ENCODE measurements around the gene COL5A3.
A peak's percentile ranks its signal among the peaks of the same experiment; 100 is the strongest.
"Not testable (repeated sequence)": the region's sequence is repeated elsewhere in the genome, so short reads cannot be mapped to it uniquely, and the experiment has no call there.

COL5A3 gene

GRCh38 chr19:9970481-9970880 is 39.8 kb downstream of the COL5A3 start:
- no peak for DNase-seq

- no peak for DNase-seq
These were observed 40.7 kb downstream of the COL5A3 start for GRCh38 chr19:9969688-9969975.

GRCh38 chr19:9968820-9969687 is 41.2 kb downstream of the COL5A3 start:
- no peak for DNase-seq

DNA sequence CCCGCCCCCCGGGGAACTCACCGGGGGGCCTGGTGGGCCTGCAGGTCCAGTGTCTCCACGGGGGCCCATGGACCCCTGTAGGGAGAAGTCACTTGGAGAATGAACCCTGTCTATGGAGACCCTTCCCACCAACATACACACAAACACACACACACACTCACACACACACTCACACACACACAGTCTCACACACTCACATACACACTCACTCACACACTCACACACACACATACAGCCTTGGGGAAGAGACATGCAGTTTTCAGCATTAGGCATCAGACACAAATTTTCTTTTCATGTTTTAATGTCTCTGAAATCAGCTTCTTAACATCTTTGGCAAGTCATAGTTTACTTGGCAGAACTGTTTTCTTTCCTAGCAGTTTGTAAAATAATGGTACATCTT is 43.0 kb downstream of the COL5A3 start:
- no peak for DNase-seq

DNA sequence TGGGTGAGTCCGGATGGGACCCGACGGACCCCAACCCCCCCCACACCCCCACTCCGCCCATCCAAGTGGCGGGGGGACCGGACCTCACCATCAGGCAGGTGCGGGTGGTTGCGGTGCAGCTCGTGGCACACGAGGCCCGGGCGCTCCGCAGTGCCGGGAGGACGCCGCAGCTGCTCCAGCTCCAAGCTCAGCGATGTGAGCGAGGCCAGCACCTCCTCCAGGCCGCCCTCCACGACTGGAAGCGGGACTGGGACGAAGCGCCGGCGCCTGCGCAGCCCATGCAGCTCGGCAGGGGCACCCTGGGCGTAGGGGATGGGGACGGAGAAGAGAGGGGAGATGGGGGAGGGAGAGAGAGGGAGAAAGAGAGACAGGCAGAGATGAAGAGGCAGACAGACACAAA is 43.9 kb downstream of the COL5A3 start:
- DNase-seq = no peak

DNA sequence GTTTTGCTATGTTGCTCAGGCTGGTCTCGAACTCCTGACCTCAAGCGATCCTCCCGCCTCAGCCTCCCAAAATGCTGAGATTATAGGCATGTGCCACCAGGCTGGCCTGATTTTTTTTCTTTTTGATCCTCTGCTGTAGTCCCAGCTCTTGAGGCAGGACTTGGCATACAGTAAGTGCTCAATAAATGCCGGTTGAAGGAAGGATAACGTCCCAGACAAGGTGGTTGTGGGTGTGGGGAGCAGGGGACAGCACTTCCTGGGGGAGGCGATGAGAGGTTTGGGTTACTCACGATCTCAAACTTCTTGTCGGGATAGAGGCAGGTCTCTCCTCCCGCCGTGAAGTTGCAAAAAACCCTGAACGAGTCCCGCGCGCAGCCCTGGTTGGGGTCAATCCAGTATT is 44.3 kb downstream of the COL5A3 start:
- DNase-seq = no peak

GRCh38 chr19:9962623-9963290 is 47.5 kb downstream of the COL5A3 start:
- no peak for DNase-seq

- DNase-seq = no peak
These were observed 49.2 kb downstream of the COL5A3 start for GRCh38 chr19:9961103-9961502.

- DNase-seq = no peak
These were observed 51.9 kb downstream of the COL5A3 start for GRCh38 chr19:9958379-9958821.

GRCh38 chr19:9956956-9957355 is 53.3 kb downstream of the COL5A3 start:
- DNase-seq = no peak

GRCh38 chr19:9953802-9954542 is 56.3 kb downstream of the COL5A3 start:
- no peak for DNase-seq

DNA sequence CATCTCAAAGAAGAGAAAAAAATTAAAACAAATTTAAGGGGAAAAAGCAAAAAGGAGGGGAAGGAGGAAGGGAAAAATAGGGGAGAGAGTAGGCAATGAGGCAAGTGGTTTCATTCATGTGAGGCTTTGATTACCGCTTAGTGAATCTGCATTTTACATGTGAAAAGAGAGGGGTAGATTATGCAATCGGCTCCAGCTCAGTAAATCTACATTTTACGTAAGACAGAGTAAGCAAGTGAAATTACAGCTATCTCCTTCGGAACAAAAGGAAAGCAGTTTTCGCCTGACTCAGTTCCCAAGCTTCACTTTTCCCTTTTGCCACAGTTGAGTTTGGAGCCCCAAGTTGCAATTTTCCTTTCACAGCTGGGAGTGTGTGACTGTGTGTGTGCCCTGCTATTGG is 58.0 kb downstream of the COL5A3 start:
- no peak for DNase-seq

DNA sequence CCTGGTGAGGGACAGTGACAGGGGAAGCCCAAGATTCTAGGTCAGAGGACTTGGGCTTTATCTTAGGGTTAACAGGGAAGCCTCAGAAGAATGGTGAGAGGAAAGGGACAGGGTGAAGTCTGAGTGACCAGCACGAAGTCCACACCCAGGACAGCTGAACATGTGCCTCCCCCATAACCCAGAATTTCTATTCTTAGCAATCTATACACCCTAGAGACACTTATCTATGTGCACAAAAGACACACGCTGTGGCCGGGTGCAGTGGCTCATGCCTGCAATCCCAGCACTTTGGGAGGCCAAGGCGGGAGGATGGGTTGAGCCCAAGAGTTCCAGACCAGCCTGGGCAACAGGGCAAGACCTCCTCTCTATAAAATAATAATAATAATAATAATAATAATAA is 62.9 kb downstream of the COL5A3 start:
- DNase-seq = no peak

DNA sequence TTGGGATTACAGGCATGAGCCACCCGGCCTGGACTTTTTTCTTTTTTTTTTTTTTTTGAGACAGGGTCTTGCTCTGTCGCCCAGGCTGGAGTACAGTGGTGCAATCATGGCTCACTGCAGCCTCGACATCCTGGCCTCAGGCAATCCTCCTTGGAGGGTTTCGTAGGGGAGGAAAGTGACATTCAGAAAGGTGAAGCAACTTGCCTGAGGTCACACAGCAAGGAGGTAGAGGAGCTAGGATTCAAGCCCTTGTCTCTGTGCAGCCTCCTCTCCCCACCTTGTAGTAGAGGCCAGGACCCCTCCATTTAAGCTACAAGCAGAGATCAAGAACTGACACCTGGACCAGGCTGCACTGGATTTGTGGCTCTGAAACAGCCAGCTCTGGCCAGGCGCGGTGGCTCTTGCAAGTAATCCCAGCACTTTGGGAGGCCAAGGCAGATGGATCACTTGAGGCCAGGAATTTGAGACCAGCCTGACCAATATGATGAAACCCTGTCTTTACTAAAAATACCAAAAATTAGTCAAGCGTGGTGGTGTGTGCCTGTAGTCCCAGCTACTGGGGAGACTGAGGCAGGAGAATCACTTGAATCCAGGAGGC is 63.7 kb downstream of the COL5A3 start:
- not testable (repeated sequence) for DNase-seq

DNA sequence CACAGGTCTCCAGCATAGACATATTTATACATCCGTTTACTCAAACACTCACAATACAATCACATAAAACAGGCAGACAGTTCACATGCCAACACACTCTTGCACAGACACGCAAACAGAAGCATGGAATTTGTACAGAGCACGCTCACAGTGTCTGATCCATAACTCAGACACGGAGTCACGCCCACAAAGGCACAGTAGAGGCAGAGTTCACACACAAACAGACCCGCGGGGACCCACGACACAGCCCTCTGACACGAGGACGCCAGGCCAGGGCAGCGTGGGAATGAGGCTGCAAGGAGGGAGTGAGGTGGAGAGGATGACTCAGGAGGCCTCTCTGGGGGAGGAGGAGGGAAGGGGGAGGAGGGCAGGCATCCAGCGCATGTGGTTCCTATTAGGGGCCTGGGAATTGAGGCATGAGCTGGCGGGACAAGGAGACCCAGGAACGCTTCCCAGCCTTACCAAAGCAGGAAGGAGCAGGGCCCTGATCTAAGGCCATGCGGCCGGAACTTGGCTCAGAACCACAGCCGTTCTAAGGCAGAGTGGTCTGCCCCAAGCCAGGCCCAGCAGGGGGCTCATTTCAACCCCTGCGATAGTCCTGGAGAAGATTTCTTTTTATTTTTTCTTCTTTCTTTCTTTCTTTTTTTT is 64.9 kb downstream of the COL5A3 start:
- peak; percentile 28 for DNase-seq

- no peak for DNase-seq
These were observed 66.6 kb downstream of the COL5A3 start for GRCh38 chr19:9943744-9944143.

GRCh38 chr19:9941671-9942070 is 68.6 kb downstream of the COL5A3 start:
- no peak for DNase-seq

DNA sequence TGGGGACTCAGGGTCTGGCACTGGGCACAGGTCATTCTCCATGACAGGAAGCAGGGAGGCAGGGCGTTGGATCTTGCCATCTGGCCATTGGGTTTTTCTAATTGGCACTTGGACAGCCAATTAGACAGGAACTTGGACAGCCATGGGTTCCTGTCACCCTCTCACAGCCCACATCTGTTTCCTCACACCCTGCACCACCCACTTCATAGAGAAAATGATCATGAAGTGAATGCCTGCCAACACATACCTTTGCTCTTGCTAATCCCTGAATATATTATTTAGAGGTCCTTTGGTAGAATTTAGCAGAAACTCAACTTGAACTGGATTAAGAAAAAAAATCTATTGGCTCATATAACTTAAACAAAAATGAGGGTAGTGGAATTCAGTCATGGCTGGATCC is 69.1 kb downstream of the COL5A3 start:
- DNase-seq = no peak

GRCh38 chr19:9940778-9941177 is 69.5 kb downstream of the COL5A3 start:
- DNase-seq = no peak

DNA sequence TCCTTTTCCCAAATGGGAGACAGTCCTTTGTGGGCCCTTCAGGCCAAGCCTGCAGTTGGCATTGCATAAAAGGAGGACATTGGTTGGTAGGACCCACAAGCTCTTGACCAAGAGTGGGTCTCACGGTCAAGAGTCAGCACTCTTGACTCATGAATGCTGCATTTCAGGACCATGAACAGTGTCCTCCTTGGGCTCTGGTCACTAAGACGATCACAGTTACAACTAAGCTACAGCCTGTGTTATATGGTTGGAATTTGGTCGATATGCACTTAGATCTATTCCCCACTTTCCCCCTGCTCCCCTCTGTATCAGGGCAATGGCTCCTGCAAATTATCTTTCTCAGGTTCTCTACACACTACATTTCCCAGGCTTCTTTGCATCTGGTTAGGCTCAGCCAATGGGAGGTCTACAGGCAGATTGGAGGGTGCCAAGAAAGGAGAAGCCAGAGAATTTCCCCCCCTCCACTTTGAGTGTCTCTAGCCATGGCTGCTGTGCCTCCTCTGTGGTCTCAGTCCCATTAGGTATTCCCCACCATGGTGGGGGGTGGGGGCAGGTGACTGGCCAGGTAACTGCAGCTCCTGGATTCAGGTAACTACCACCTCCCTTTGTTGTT is 70.9 kb downstream of the COL5A3 start:
- no peak for DNase-seq

DNA sequence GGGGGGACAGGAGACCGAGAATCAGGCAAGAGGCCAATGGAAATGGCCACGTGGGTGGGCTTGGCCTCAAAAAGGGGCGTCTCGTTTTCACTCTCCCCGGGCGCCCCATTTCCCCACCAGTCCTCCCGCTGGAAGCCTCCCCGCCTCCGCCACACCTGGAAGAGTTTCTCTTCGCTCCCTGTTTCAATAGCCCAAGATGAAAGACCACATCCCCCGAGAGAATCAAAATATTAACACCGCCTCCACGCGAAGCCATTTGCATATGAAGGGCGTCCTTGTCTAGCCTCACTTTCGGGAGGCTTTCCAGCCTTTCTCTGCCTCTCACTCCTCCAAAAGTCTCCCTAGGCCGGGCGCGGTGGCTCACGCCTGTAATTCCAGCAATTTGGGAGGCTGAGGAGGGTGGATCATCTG is 73.3 kb downstream of the COL5A3 start:
- no peak for DNase-seq

DNA sequence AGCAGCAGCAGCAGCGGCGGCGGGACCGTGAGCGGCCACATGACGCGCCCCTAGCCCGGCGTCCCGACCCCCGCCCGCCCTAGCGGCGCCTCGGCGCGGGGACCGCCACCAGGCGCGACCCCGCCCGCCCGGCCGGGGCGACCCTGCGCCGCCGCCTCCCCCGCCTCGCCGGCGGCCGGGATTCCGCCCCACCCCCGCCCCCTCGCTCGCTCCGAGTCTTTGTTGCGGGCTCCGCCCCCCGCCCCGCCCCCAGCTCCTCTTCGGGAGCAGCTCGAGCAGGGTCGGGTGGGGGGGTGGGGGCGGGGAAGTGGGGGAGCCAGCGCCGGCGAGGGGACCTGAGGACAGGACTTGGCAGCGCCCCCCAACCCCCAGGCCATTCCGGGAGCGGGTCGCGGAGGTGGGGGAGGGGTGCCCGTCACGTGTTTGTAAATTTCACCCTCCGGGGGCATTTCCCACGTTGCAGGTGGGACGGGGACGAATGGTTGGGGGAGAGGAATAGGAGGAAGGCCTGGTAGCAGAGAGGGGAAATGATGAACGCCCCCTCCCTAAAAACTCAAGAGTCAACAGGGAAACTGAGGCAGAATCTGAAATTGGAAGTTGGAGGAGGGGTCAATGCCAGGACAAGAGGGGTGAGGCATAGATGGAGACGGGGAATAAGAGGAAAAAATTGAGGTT is 73.8 kb downstream of the COL5A3 start, which contains the start of gene OLFM2:
OLFM2 (minus strand) TSS at position 190 of the 675 bp plus-strand sequence; CDS start at position 41, 149 bp downstream.
- DNase-seq = no peak
